GM12892 (cell line): ENCODE measurements around the gene HGFAC.

Source experiments
- DNase-seq: peaks from one replicate; pipeline ENCODE4 v3.0.0; 2011; ENCODE audit not compliant: insufficient read length
- FAIRE-seq: peaks from 2 replicates; lab custom pipeline; 2011; peaks lifted over from hg19 to GRCh38; lab: Jason Lieb, UNC
- POLR2A ChIP-seq: IDR thresholded peaks from 2 replicates; pipeline ENCODE4 v1.6.1; 2011; ENCODE audit warnings: low read depth, low read length, control low read depth
- POLR2AphosphoS5 ChIP-seq: IDR thresholded peaks from 2 replicates; pipeline ENCODE4 v1.6.1; 2011; ENCODE audit warnings: low read depth, low read length, control low read depth
- TAF1 ChIP-seq: IDR thresholded peaks from 2 replicates; pipeline ENCODE4 v1.6.1; 2011; ENCODE audit warnings: low read depth, mild to moderate bottlenecking, control low read depth, low read length, borderline replicate concordance

Gene HGFAC

DNA sequence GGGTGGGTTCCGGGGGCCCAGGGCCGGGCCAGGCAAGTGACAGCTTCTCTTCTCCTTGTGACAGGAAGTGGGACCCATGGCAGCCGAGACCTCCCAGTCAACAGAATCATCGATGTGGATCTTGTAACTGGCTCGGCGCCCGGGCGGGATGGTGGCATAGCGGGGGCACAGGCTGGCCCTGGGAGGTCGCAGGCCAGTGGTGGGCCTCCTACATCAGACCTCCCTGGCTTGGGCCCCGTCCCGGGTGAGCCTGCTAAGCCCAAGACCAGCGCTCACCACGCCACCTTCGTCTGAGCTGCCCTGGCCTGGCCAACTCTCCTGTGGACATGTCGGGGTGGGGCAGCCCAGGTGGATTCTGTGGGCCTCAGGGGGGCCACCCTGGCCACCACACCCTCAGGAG is 2.4 kb upstream of the HGFAC start:
- TF ChIP-seq POLR2AphosphoS5 (no peak), POLR2A (no peak), TAF1 (no peak)
- no peak for DNase-seq
- no peak for FAIRE-seq

- FAIRE-seq (no peak), DNase-seq (no peak)
- TF ChIP-seq TAF1 (no peak), POLR2AphosphoS5 (no peak), POLR2A (no peak)
These were observed 1.8 kb upstream of the HGFAC start for GRCh38 chr4:3440011-3440410.

GRCh38 chr4:3440979-3441500 is 728 bp upstream of the HGFAC start:
- no peak for DNase-seq
- no peak for TF ChIP-seq POLR2AphosphoS5
- no peak for TF ChIP-seq TAF1
- TF ChIP-seq POLR2A, result no peak
- FAIRE-seq, result no peak

- TF ChIP-seq POLR2AphosphoS5 (no peak), POLR2A (no peak), TAF1 (no peak)
These were observed 741 bp downstream of the HGFAC start for GRCh38 chr4:3442460-3442958.

GRCh38 chr4:3442959-3443749 is 1.4 kb downstream of the HGFAC start:
- DNase-seq (peak; percentile 99), FAIRE-seq (peak; percentile 90)
- TF ChIP-seq POLR2A, result no peak
- TF ChIP-seq POLR2AphosphoS5, result no peak
- TF ChIP-seq TAF1, result no peak

More at GRCh38 chr4:3442460-3442958, 741 bp downstream of the HGFAC start:
- FAIRE-seq, result no peak
- no peak for DNase-seq

- no peak for TF ChIP-seq TAF1
- TF ChIP-seq POLR2AphosphoS5, result no peak
- TF ChIP-seq POLR2A, result no peak
- no peak for DNase-seq
- no peak for FAIRE-seq
These were observed 2.1 kb downstream of the HGFAC start for GRCh38 chr4:3443750-3444309.

- TF ChIP-seq TAF1 (no peak), POLR2AphosphoS5 (no peak), POLR2A (no peak)
- FAIRE-seq, result no peak
- no peak for DNase-seq
These were observed 2.8 kb downstream of the HGFAC start for GRCh38 chr4:3444351-3445110.

DNA sequence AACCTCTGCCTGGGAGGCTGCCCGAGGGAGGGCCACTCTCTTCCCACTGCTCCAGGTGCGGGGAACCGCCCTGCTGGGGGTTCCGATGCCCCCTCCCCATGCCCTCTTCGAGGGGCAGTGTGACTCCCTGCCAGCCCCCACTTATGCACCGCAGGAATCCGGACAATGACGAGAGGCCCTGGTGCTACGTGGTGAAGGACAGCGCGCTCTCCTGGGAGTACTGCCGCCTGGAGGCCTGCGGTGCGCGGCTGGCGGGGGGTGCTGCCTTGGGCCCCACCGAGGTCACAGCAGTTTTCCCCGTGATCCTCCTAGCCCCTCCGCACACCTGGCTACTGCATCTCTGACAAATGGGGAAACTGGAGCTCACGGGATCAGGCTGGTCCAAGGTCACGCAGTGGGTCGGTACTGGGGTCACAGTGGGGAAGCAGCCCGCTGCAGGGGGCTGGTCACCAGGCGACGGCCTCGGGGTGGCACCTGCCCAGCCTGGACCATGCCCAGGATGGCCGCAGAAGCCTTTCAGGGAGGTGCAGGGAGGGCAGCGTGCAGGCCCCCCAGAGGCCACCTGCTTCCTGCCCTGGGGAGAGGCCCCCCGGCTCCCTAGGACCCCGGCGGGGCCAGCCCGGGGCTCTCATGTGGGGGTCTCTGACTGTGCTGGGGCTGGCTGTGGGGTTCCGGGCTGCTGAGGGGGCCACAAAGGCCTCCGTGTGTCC is 3.5 kb downstream of the HGFAC start:
- DNase-seq (no peak), FAIRE-seq (no peak)
- no peak for TF ChIP-seq POLR2AphosphoS5
- TF ChIP-seq POLR2A, result no peak
- TF ChIP-seq TAF1, result no peak

- FAIRE-seq, result no peak
- TF ChIP-seq POLR2A (no peak), TAF1 (no peak)
- DNase-seq, result no peak
These were observed 4.2 kb downstream of the HGFAC start for GRCh38 chr4:3445829-3446545.

GRCh38 chr4:3446631-3447320 is 5.0 kb downstream of the HGFAC start:
- FAIRE-seq (no peak), DNase-seq (no peak)
- TF ChIP-seq POLR2AphosphoS5 (no peak), POLR2A (no peak), TAF1 (no peak)
